ENCODE measurements around the gene MTHFD1L. TPM values are rescaled to one million over a fixed set of nuclear protein-coding genes. Genes with fewer than 3 reads are reported as not detected.

The MTHFD1L gene
- total and polyA plus RNA-seq, 9 of the 15 experiments (the other 6 are each of a cell fraction or from before 2014, with no cell fraction given), result 20.9 to 128 (median 61.0) TPM

GRCh38 chr6:151015101-151015700 is 149.7 kb downstream of the MTHFD1L start:
- peaks cover 71% of the 10 kb centered on the region for H3K36me3 ChIP-seq (ENCODE audit: control insufficient read depth, insufficient read depth, low read length)
- in situ Hi-C loops (cut with MboI), result no loop called here
- 92% methylated on average over 12 of the region's 12 CpGs for WGBS (ENCODE audit: insufficient coverage, low coverage, missing lambda C conversion rate)

More at GRCh38 chr6:151015101-151015700, 149.7 kb downstream of the MTHFD1L start:
- no peaks in the 10 kb centered on the region for H3K9me3 ChIP-seq (replicated peaks; ENCODE audit: control insufficient read depth, insufficient read depth, low read depth, low read length)
- no peaks in the 10 kb centered on the region for H3K9me1 ChIP-seq (ENCODE audit: control insufficient read depth, insufficient read depth, low read length)
- POLR2A ChIA-PET, result interaction anchor here (1.4 to 1.6 kb wide), 2 partner anchors 11 to 309 kb away, joined by 5 to 6 read pairs; no protein-coding TSS in a partner anchor
- no peak overlapping the region for H2AFZ ChIP-seq (ENCODE audit: low read depth, low read length)
- no peaks in the 10 kb centered on the region for H3K4me1 ChIP-seq (replicated peaks in 1 of 2; ENCODE audit: control insufficient read depth in 2 of 2, insufficient read depth in 2 of 2, low read length in 2 of 2)
- peaks cover 3% of the 10 kb centered on the region; the same call in 1 of the 2 replicates for H4K20me1 ChIP-seq (replicated peaks; ENCODE audit: control insufficient read depth, insufficient read depth, low read length)
- no TSS peak for BruUV-seq (replicated peaks)
- ATAC-seq (no peak), DNase-seq (ENCODE audit: extremely low read depth in 1 of 4, low spot score in 3 of 4) (no peak), FAIRE-seq (no peak)
- H3K27ac ChIP-seq (ENCODE audit: extremely low read depth, low read depth, low read length), result no peak overlapping the region
- TF ChIP-seq SIRT6 (IDR thresholded peaks at IDR 0.05; ENCODE audit: low read depth, low read length) (no peak), ATF1 (CRISPR knock-in tag; IDR thresholded peaks at IDR 0.05) (no peak), ATF1 (tag; IDR thresholded peaks at IDR 0.05) (no peak), THRA (IDR thresholded peaks at IDR 0.05) (no peak), MEF2D (tag; conservative IDR thresholded peaks at IDR 0.05; ENCODE audit: low read depth) (no peak), LCOR (CRISPR knock-in tag; IDR thresholded peaks at IDR 0.05) (no peak), GATAD2A (IDR thresholded peaks at IDR 0.05) (no peak), SLC30A9 (CRISPR knock-in tag; IDR thresholded peaks at IDR 0.05) (no peak), RBM39 (optimal IDR thresholded peaks at IDR 0.05; ENCODE audit: low read depth, low read length) (no peak), ATF3 (IDR thresholded peaks at IDR 0.05) (no peak), ATF3 (CRISPR knock-in tag; conservative IDR thresholded peaks at IDR 0.05) (no peak), ZNF280A (IDR thresholded peaks at IDR 0.05; ENCODE audit: low read depth, partially characterized antibody) (no peak), E2F5 (CRISPR knock-in tag; IDR thresholded peaks at IDR 0.05) (no peak), MAFF (IDR thresholded peaks at IDR 0.05; ENCODE audit: low read length) (no peak), ZKSCAN3 (CRISPR knock-in tag; IDR thresholded peaks at IDR 0.05) (no peak)
- no peaks in the 10 kb centered on the region for H3K79me2 ChIP-seq (ENCODE audit: control insufficient read depth, insufficient read depth, low read length)
- no peak overlapping the region for H3K9ac ChIP-seq (ENCODE audit: insufficient read depth in 1 of 2, low read depth in 2 of 2, low read length in 2 of 2)
- intact Hi-C loops (cut with micrococcal nuclease), result loop anchor here (2.0 kb wide), 1 partner anchor 26 kb away; no protein-coding TSS in a partner anchor
- no peak overlapping the region for H3K4me2 ChIP-seq (ENCODE audit: insufficient read depth, low read length)
- CTCF ChIA-PET (ENCODE audit: low intra/inter-chr PET ratio), result interaction anchor here (0.6 to 2.8 kb wide), 6 partner anchors 124 to 320 kb away, joined by 3 to 40 read pairs (median 5); no protein-coding TSS in a partner anchor
- no peaks in the 10 kb centered on the region for H3K27me3 ChIP-seq (ENCODE audit: control insufficient read depth in 2 of 2, insufficient read depth in 2 of 2, low read length in 2 of 2)
- no peak overlapping the region for H3K4me3 ChIP-seq

All from K562 (cell line).